Measurements from ENCODE around the gene LCLAT1. TPM values are rescaled to one million over a fixed set of nuclear protein-coding genes. Genes with fewer than 3 reads are reported as not detected.

LCLAT1 gene
- total RNA-seq, 1 donor from 2014 or later, result 46.2 TPM

DNA sequence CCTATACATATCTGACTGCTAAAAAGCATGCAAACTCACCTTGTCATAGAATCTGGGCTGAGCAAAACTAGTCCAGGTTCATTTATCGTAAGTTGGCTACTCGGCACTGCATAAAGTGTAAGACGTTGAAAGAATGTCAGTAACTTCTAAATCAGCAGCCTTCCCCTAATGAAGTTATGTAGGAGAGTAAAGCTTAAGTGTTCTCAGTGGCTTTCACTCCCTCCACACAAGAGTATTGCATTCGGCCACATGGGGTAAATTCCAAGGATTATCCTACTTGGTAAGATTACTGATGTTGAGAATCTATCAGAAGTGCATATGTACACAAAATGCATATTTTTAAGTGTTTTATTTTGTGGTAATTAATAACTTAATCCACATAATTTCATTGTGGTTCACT is 130.1 kb downstream of the LCLAT1 start:
- Mint-ChIP-seq H3K36me3 (ENCODE audit: low read depth) (peaks cover 11% of the 10 kb centered on the region), H3K27ac (no peak overlapping the region), H3K4me3 (no peak overlapping the region), H3K4me1 (ENCODE audit: low read depth) (peaks cover 13% of the 10 kb centered on the region), H3K27me3 (ENCODE audit: insufficient read depth) (no peaks in the 10 kb centered on the region), H3K9me3 (no peaks in the 10 kb centered on the region)
- intact Hi-C loops (cut with micrococcal nuclease), result no loop called here
- no peak for DNase-seq (ENCODE audit: low spot score)

DNA sequence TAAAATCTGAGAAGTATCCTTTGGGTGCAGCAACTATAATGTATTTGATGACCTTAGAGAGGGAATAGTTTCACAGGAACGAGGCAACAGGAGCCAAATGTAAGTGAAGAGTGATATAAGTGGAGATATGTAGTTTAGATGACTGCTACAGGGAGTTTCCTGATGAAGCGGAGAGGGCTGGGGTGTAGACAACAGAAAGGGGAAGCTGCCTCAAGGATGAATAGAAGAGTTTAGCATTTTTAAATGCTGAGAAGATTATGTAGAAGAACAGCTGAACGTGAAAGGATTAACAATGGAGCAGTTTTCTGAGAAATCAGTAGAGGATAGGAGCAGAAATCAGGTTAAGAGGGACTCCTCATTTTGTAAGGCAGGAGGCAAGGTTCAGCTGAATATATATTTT is 133.3 kb downstream of the LCLAT1 start:
- Mint-ChIP-seq H3K4me3 (no peak overlapping the region), H3K36me3 (ENCODE audit: low read depth) (peaks cover 5% of the 10 kb centered on the region), H3K27me3 (ENCODE audit: insufficient read depth) (no peaks in the 10 kb centered on the region), H3K4me1 (ENCODE audit: low read depth) (peaks cover 13% of the 10 kb centered on the region), H3K9me3 (no peaks in the 10 kb centered on the region), H3K27ac (no peak overlapping the region)
- intact Hi-C loops (cut with micrococcal nuclease), result no loop called here
- no peak for DNase-seq (ENCODE audit: low spot score)

DNA sequence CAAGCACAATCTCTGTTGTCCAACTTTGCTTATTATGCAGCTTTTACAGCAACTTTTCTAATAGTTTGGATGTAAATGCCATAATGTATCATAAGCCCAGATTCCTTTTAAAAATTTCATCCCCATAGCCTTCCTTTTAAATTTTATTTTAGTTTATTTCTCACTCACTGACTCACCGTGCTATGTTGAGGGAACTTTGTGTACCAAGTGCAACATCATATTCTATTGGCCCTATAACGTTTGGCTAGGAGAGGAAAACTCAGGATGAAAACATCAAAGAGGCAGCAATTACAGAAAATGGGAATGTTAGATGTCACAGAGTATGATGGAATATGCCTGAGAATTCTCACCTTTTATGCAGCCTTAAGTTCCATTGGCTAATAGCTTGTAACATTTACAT is 135.5 kb downstream of the LCLAT1 start:
- Mint-ChIP-seq H3K27ac (no peak overlapping the region), H3K9me3 (no peaks in the 10 kb centered on the region), H3K36me3 (ENCODE audit: low read depth) (peaks cover 6% of the 10 kb centered on the region), H3K4me1 (ENCODE audit: low read depth) (peaks cover 13% of the 10 kb centered on the region), H3K4me3 (no peak overlapping the region), H3K27me3 (ENCODE audit: insufficient read depth) (no peaks in the 10 kb centered on the region)
- DNase-seq (ENCODE audit: low spot score), result no peak
- intact Hi-C loops (cut with micrococcal nuclease), result no loop called here

DNA sequence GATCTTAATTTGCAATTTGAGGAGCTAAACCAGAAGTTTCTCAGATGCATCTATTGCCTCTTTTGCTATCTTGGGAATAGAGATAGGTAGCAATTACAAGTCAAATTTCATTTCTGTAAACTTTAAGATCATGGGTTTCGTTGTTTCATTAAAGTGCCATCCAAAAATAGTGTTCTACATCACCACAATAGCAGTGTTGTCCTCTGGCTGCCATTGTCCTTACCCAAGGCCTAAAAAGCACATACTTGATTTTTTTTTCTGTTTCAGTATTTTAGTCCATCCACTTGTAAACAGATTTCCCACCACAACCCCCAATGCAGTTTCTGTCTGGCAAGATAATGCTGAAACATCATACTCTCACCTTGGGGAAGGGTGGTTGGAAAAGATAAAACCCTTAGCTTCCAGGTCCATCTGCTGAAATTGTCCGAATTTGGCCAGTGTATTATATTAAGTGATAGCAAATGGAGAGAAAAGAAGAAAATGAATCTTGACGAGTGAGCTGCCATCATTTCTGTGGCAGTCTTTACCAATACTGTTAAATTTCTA is 136.2 kb downstream of the LCLAT1 start:
- Mint-ChIP-seq H3K27ac (no peak overlapping the region), H3K9me3 (no peaks in the 10 kb centered on the region), H3K36me3 (ENCODE audit: low read depth) (peaks cover 8% of the 10 kb centered on the region), H3K4me3 (no peak overlapping the region), H3K4me1 (ENCODE audit: low read depth) (peaks cover 13% of the 10 kb centered on the region), H3K27me3 (ENCODE audit: insufficient read depth) (no peaks in the 10 kb centered on the region)
- no peak for DNase-seq (ENCODE audit: low spot score)
- intact Hi-C loops (cut with micrococcal nuclease), result no loop called here

DNA sequence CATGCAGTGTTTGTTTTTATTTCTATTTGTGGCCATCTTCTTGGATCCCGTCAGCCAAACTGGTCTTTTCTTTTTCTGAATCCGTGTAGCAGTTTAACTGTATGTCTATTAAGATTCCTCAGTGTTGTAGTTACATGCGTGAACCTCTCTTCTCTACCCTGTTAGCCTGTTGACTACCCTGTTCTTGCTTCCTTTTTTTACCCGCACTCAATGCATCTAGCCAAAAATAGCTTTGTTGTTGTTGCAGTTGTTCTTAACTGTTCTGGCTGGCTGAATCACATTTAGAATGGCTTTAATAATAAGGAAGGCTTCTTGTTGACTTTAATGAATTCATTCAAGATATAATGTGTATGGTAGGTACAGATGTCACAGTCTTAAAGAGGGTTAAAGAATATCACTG is 137.1 kb downstream of the LCLAT1 start:
- H3K36me3 Mint-ChIP-seq (ENCODE audit: low read depth), result peaks cover 10% of the 10 kb centered on the region

DNA sequence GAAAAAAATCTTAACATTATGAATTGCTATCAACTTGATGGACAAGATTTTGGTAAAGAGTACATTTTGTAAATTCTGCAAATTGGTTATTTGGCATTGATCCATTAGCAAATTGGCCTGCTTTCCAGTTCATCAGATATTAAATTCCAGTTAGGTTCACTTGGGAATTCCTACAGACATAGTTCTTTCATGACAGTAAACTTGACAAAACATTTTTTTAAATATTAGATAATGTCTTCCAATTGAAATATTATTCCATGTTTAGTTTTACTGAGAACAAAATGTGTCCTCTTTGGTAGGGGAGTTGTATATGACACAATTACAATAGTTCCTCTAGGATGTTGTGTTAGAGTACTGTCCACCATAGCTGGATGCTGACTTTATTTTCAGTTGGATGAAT is 141.9 kb downstream of the LCLAT1 start:
- no peaks in the 10 kb centered on the region for H3K4me1 Mint-ChIP-seq (ENCODE audit: low read depth)
- no peaks in the 10 kb centered on the region for H3K9me3 Mint-ChIP-seq
- H3K27me3 Mint-ChIP-seq (ENCODE audit: insufficient read depth), result no peaks in the 10 kb centered on the region
- no peak overlapping the region for H3K27ac Mint-ChIP-seq
- DNase-seq (ENCODE audit: low spot score), result no peak
- H3K36me3 Mint-ChIP-seq (ENCODE audit: low read depth), result peaks cover 13% of the 10 kb centered on the region
- intact Hi-C loops (cut with micrococcal nuclease), result no loop called here
- H3K4me3 Mint-ChIP-seq, result no peak overlapping the region

More for the DNA sequence above, 137.1 kb downstream of the LCLAT1 start:
- H3K9me3 Mint-ChIP-seq, result no peaks in the 10 kb centered on the region
- H3K27ac Mint-ChIP-seq, result no peak overlapping the region
- no peaks in the 10 kb centered on the region for H3K27me3 Mint-ChIP-seq (ENCODE audit: insufficient read depth)
- DNase-seq (ENCODE audit: low spot score), result no peak
- H3K4me1 Mint-ChIP-seq (ENCODE audit: low read depth), result peaks cover 13% of the 10 kb centered on the region
- no peak overlapping the region for H3K4me3 Mint-ChIP-seq
- intact Hi-C loops (cut with micrococcal nuclease), result no loop called here

DNA sequence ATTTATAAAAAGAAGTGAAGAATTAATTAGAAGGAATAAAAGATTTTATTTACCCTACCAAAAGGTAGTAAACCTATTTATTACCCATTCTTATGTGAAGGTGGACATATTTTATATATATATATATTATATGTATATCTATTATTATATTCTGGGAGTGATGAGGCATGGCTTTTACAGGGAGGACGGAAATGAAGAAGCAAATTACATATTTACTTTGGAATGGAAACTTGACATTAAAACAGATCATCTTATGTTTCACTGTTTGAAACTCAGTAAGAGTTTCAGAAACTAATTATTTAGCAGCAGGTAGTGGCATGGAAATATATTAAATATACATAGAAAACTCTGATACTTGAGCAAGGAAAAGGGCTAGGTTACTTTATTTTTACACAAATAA is 143.4 kb downstream of the LCLAT1 start:
- intact Hi-C loops (cut with micrococcal nuclease), result no loop called here
- Mint-ChIP-seq H3K4me1 (ENCODE audit: low read depth) (no peaks in the 10 kb centered on the region), H3K36me3 (ENCODE audit: low read depth) (peaks cover 12% of the 10 kb centered on the region), H3K4me3 (no peak overlapping the region), H3K9me3 (peaks cover 4% of the 10 kb centered on the region), H3K27me3 (ENCODE audit: insufficient read depth) (no peaks in the 10 kb centered on the region), H3K27ac (no peak overlapping the region)
- no peak for DNase-seq (ENCODE audit: low spot score)

DNA sequence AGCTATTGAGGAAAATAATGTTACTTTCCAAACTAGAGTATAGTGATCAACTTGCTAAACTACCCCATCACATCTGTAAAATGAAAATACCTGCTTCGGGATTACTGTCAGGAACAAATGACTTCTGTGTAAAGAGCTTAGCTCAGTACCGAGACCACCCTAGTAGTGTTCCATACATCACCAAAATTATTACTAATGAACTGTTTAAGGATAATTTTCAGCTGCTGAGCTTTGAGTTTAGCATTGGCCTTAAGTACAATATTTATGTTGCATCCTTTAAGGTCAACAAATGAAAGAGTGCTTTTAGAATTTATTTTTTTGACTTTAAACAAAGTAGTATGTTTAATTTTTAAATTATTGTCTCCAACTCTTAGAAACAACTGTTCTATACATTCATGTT is 144.1 kb downstream of the LCLAT1 start:
- Mint-ChIP-seq H3K9me3 (peaks cover 6% of the 10 kb centered on the region), H3K27ac (no peak overlapping the region), H3K27me3 (ENCODE audit: insufficient read depth) (no peaks in the 10 kb centered on the region), H3K4me1 (ENCODE audit: low read depth) (no peaks in the 10 kb centered on the region), H3K4me3 (no peak overlapping the region), H3K36me3 (ENCODE audit: low read depth) (peaks cover 10% of the 10 kb centered on the region)
- DNase-seq (ENCODE audit: low spot score), result no peak
- intact Hi-C loops (cut with micrococcal nuclease), result no loop called here

DNA sequence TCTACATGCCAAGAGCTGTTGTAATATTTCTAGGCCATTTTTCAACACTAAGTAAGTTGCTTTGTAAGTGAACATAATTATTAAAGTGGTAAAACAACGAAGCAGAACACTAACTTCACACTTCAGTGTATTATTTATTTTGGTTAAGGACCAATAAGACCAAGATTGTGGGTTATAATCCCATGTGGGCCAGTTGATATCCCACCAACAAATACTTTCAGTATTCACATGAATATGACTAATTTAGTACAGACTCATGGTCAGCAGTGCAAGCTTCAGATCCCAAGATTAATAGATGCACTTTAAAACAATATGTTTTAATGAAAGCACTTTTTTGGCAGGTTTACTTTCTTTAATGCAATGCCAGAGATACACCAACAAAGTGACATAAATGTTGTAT is 154.3 kb downstream of the LCLAT1 start:
- Mint-ChIP-seq H3K27ac (no peak overlapping the region), H3K4me3 (no peak overlapping the region), H3K9me3 (peaks cover 24% of the 10 kb centered on the region)

DNA sequence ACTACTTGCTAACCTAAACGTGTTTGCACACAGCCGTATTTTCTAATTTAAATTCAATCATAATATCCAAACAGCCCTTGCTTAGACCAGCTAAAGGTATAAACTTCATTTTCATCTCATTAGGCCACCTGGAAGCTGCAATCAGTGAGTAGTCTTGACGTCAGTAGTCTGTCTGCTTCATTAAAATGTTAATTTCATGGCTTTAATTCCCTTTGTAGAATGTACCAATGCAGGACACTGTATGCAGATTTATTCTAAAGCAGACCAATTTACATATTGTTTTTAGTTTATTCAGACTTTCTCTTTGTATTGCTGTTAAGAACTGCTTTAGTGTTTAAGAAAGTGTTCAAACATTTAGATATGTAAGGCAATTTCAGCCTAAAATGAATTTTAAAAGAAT is 158.2 kb downstream of the LCLAT1 start:
- no peak for DNase-seq (ENCODE audit: low spot score)
- no peaks in the 10 kb centered on the region for H3K4me1 Mint-ChIP-seq (ENCODE audit: low read depth)
- H3K36me3 Mint-ChIP-seq (ENCODE audit: low read depth), result peaks cover 5% of the 10 kb centered on the region
- H3K4me3 Mint-ChIP-seq, result no peak overlapping the region
- H3K27ac Mint-ChIP-seq, result no peak overlapping the region
- peaks cover 7% of the 10 kb centered on the region for H3K9me3 Mint-ChIP-seq
- intact Hi-C loops (cut with micrococcal nuclease), result no loop called here
- H3K27me3 Mint-ChIP-seq (ENCODE audit: insufficient read depth), result no peaks in the 10 kb centered on the region

More for the DNA sequence above, 154.3 kb downstream of the LCLAT1 start:
- intact Hi-C loops (cut with micrococcal nuclease), result no loop called here
- H3K4me1 Mint-ChIP-seq (ENCODE audit: low read depth), result no peaks in the 10 kb centered on the region
- H3K36me3 Mint-ChIP-seq (ENCODE audit: low read depth), result peaks cover 10% of the 10 kb centered on the region
- no peaks in the 10 kb centered on the region for H3K27me3 Mint-ChIP-seq (ENCODE audit: insufficient read depth)
- no peak for DNase-seq (ENCODE audit: low spot score)

DNA sequence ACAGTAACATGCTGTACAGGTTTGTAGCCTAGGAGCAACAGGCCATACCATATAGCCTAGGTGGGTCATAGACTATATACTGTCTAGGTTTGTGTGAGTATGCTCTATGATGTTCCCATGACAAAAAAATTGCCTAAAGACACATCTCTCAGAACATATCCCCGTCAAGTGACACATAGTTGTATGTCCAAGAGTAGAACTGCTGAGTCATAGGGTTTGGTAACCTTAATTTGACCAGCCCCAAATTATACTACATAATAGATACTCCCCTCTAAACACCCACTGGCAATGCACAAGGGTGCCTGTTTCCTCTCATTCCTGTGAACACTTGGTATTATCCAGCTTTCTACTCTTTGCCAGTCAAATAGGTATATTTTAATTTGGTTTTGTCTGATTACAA is 161.6 kb downstream of the LCLAT1 start:
- Mint-ChIP-seq H3K4me3 (no peak overlapping the region), H3K36me3 (ENCODE audit: low read depth) (peaks cover 5% of the 10 kb centered on the region), H3K4me1 (ENCODE audit: low read depth) (no peaks in the 10 kb centered on the region), H3K27me3 (ENCODE audit: insufficient read depth) (no peaks in the 10 kb centered on the region), H3K27ac (no peak overlapping the region), H3K9me3 (no peaks in the 10 kb centered on the region)
- DNase-seq (ENCODE audit: low spot score), result no peak
- intact Hi-C loops (cut with micrococcal nuclease), result no loop called here

DNA sequence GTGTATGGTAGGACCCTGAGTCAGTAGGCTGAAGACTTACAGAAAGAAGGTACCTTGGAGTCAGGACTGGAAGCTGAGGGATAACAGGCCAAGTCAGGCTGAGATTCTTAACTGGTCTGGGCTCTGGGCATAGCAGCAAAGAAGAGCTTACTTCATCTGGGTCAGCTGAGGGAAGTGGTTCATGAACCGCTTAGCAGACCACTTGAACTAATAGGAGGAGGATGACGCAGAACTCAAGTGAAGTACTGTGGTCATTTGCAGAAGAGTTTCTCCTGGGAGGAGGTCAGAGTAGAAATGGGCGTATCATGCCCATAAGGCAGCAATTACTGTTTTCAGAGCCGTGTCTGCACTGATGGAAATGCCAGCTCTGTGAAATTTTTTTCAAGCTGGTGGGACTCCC is 164.5 kb downstream of the LCLAT1 start:
- Mint-ChIP-seq H3K4me3 (no peak overlapping the region), H3K9me3 (no peaks in the 10 kb centered on the region), H3K4me1 (ENCODE audit: low read depth) (no peaks in the 10 kb centered on the region), H3K27ac (no peak overlapping the region), H3K36me3 (ENCODE audit: low read depth) (peaks cover 5% of the 10 kb centered on the region), H3K27me3 (ENCODE audit: insufficient read depth) (no peaks in the 10 kb centered on the region)
- intact Hi-C loops (cut with micrococcal nuclease), result no loop called here
- DNase-seq (ENCODE audit: low spot score), result no peak

DNA sequence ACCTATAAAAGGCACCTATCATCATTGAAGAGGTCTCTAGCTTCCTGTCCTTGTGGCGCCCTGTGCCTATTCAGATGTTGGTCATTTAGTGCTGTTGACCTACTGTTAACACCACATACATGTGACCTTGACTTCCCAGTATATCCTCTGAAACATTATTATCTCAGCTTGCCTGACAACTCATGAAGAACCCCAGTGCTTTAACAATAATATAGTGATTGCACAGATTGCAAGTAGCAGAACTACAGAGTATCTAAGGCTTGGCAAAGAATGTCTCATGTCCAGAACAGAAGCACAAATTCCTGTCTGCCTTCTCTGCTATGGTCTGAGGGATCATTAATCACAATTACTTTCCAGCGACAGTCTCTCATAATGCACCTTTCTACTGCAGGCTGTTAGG is 165.3 kb downstream of the LCLAT1 start:
- Mint-ChIP-seq H3K9me3 (no peaks in the 10 kb centered on the region), H3K4me1 (ENCODE audit: low read depth) (no peaks in the 10 kb centered on the region)
- intact Hi-C loops (cut with micrococcal nuclease), result no loop called here

DNA sequence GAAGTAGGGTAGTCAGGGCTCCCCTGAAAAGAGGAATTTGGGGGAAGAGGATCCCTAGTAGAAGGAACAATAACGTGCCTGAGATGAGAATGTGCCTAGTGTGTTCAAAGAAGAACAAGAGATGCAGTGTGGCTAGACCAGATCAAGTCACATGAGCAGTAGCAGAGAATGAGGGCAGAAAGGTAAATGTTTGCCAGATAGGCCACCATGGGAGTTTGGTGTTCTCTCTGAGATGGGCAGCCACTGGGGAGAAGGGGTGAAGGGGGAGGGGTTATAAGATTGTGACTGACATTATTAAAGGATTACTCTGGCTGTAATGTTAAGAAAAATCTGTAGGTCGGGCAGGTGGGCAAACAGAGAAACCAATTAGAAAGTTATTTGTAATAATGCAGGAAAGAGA is 166.0 kb downstream of the LCLAT1 start:
- H3K9me3 Mint-ChIP-seq, result no peaks in the 10 kb centered on the region
- H3K27ac Mint-ChIP-seq, result no peak overlapping the region
- no peak for DNase-seq (ENCODE audit: low spot score)
- intact Hi-C loops (cut with micrococcal nuclease), result no loop called here
- H3K4me3 Mint-ChIP-seq, result no peak overlapping the region
- H3K27me3 Mint-ChIP-seq (ENCODE audit: insufficient read depth), result no peaks in the 10 kb centered on the region
- no peaks in the 10 kb centered on the region for H3K4me1 Mint-ChIP-seq (ENCODE audit: low read depth)
- H3K36me3 Mint-ChIP-seq (ENCODE audit: low read depth), result peaks cover 2% of the 10 kb centered on the region

More for the DNA sequence above, 165.3 kb downstream of the LCLAT1 start:
- Mint-ChIP-seq H3K36me3 (ENCODE audit: low read depth) (peaks cover 5% of the 10 kb centered on the region), H3K4me3 (no peak overlapping the region), H3K27ac (no peak overlapping the region), H3K27me3 (ENCODE audit: insufficient read depth) (no peaks in the 10 kb centered on the region)
- DNase-seq (ENCODE audit: low spot score), result no peak

All from activated T-helper 1 cell treated with anti-CD3 and anti-CD28 coated beads, Interleukin-12 subunit alpha, Interleukin-12 subunit beta, Interleukin-2, Interleukin-4 antibody, amounts not matched to agents 30 ng/mL and 10 ng/mL and 1 ng/mL, durations not matched to agents 14 hours and 24 hours and 36 hours (primary cell).